ENCODE measurements around the gene CUL4A.
"Not testable (repeated sequence)": the region's sequence is repeated elsewhere in the genome, so short reads cannot be mapped to it uniquely, and the experiment has no call there.

The CUL4A gene

GRCh38 chr13:113209336-113209758 lies at the start of gene CUL4A:
CUL4A (plus strand) TSS chr13:113209613; CDS start chr13:113209628, 15 bp downstream.
- peak within 1 kb of the TSS; percentile 45 to 94 (median 93) for H3K27ac Mint-ChIP-seq
- peaks cover 24% of the 10 kb centered on the region for H3K36me3 Mint-ChIP-seq (ENCODE audit: low read depth)
- no peaks in the 10 kb centered on the region for H3K27me3 Mint-ChIP-seq (ENCODE audit: low read depth)
- no peak for TF ChIP-seq CTCF (IDR thresholded peaks at IDR 0.05; ENCODE audit: unreplicated experiment in 3 of 3)
- H3K9me3 Mint-ChIP-seq: no peaks in the 10 kb centered on the region
- peak within 1 kb of the TSS; percentile 85 to 94 (median 93) for H3K4me3 Mint-ChIP-seq
- H3K4me1 Mint-ChIP-seq: peaks cover 46% of the 10 kb centered on the region

GRCh38 chr13:113159701-113160100 lies 49.7 kb upstream of the CUL4A start:
- no peak overlapping the region for H3K4me3 Mint-ChIP-seq
- peaks cover 11% of the 10 kb centered on the region for H3K4me1 Mint-ChIP-seq

GRCh38 chr13:113160983-113161382 lies 48.4 kb upstream of the CUL4A start:
- Mint-ChIP-seq H3K27ac (no peak overlapping the region), H3K27me3 (ENCODE audit: low read depth) (peaks cover 31% of the 10 kb centered on the region), H3K4me1 (peaks cover 12% of the 10 kb centered on the region), H3K36me3 (ENCODE audit: low read depth) (peaks cover under 1% of the 10 kb centered on the region), H3K9me3 (no peaks in the 10 kb centered on the region), H3K4me3 (no peak overlapping the region)
- no peak for TF ChIP-seq CTCF (IDR thresholded peaks at IDR 0.05; ENCODE audit: unreplicated experiment in 3 of 3)

More at GRCh38 chr13:113159701-113160100, 49.7 kb upstream of the CUL4A start:
- Mint-ChIP-seq H3K9me3 (no peaks in the 10 kb centered on the region), H3K27me3 (ENCODE audit: low read depth) (peaks cover 31% of the 10 kb centered on the region), H3K27ac (no peak overlapping the region), H3K36me3 (ENCODE audit: low read depth) (no peaks in the 10 kb centered on the region)
- no peak for TF ChIP-seq CTCF (IDR thresholded peaks at IDR 0.05; ENCODE audit: unreplicated experiment in 3 of 3)

GRCh38 chr13:113161433-113161832 lies 48.0 kb upstream of the CUL4A start:
- TF ChIP-seq CTCF (IDR thresholded peaks at IDR 0.05; ENCODE audit: unreplicated experiment in 3 of 3): no peak
- H3K27ac Mint-ChIP-seq: no peak overlapping the region
- peaks cover 12% of the 10 kb centered on the region for H3K4me1 Mint-ChIP-seq
- H3K4me3 Mint-ChIP-seq: peak overlapping the region in 1 of 3 experiments; percentile 19
- H3K36me3 Mint-ChIP-seq (ENCODE audit: low read depth): peaks cover 5% of the 10 kb centered on the region
- H3K27me3 Mint-ChIP-seq (ENCODE audit: low read depth): peaks cover 31% of the 10 kb centered on the region
- no peaks in the 10 kb centered on the region for H3K9me3 Mint-ChIP-seq

- H3K27me3 Mint-ChIP-seq (ENCODE audit: low read depth): peaks cover 31% of the 10 kb centered on the region
- peaks cover 12% of the 10 kb centered on the region for H3K4me1 Mint-ChIP-seq
- H3K27ac Mint-ChIP-seq; H3K36me3 Mint-ChIP-seq (ENCODE audit: low read depth); H3K9me3 Mint-ChIP-seq; H3K4me3 Mint-ChIP-seq: not testable (repeated sequence)
Observed at GRCh38 chr13:113161975-113162374, 47.4 kb upstream of the CUL4A start.

- H3K9me3 Mint-ChIP-seq: peaks cover 3% of the 10 kb centered on the region
- peaks cover 20% of the 10 kb centered on the region for H3K36me3 Mint-ChIP-seq (ENCODE audit: low read depth)
- peak overlapping the region in 2 of 3 experiments; percentile 61 to 79 for H3K27ac Mint-ChIP-seq
- H3K27me3 Mint-ChIP-seq (ENCODE audit: low read depth): peaks cover 31% of the 10 kb centered on the region
- H3K4me3 Mint-ChIP-seq: peak overlapping the region in 1 of 3 experiments; percentile 31
- no peak for TF ChIP-seq CTCF (IDR thresholded peaks at IDR 0.05; ENCODE audit: unreplicated experiment in 3 of 3)
- H3K4me1 Mint-ChIP-seq: peaks cover 12% of the 10 kb centered on the region
Observed at GRCh38 chr13:113162783-113163685, 46.4 kb upstream of the CUL4A start.

Measured in nephron (organoid).